Peyer's patch (tissue), 4 donors: ENCODE measurements around the gene DEFB118. TPM values are rescaled to one million over a fixed set of nuclear protein-coding genes. Genes with fewer than 3 reads are reported as not detected.

ENCODE experiments used
- DNase-seq, 3 donors: peaks; one replicate each; pipeline ENCODE4 v3.0.0-alpha.2; 2017 to 2019
- H3K27ac ChIP-seq, 4 donors: fragments of 200-600 bp; sonication (generic); one replicate each; pipeline ENCODE4 v1.5.1; 2016 to 2019
- H3K27me3 ChIP-seq, 2 donors: fragments of 200-600 bp; sonication (generic); one replicate each; pipeline ENCODE4 v1.5.1; 2019
- H3K36me3 ChIP-seq, 3 donors: fragments of 200-600 bp; sonication (generic); one replicate each; pipeline ENCODE4 v1.5.1; 2016 to 2019
- H3K4me1 ChIP-seq, 4 donors: fragments of 200-600 bp; sonication (generic); one replicate each; pipeline ENCODE4 v1.5.1; 2016 to 2019
- H3K4me3 ChIP-seq, 4 donors: fragments of 200-600 bp; sonication (generic); 1 replicate in 3 of 4; 2 replicates in 1 of 4; pipeline ENCODE4 v1.5.1; 2016 to 2019; ENCODE audit warnings: mild to moderate bottlenecking in 1 of 4
- H3K9me3 ChIP-seq, 4 donors: fragments of 200-600 bp; sonication (generic); one replicate each; pipeline ENCODE4 v1.5.1; 2016 to 2019; ENCODE audit warnings: mild to moderate bottlenecking in 1 of 4
- POLR2A ChIP-seq, 2 donors: fragments of 450-650 bp; IDR thresholded peaks; one replicate each; pipeline ENCODE4 v1.5.1; 2017; ENCODE audit warnings: antibody characterized with exemption in 2 of 2, mild to moderate bottlenecking in 2 of 2, moderate library complexity in 2 of 2
- total RNA-seq, 4 donors: library from RNA; depleted of rRNA; stranded (reverse); fragments of >200 nt; gene quantifications; one replicate each; pipeline ENCODE4 v1.1.0, GENCODE V29; 2016
- TF ChIP-seq, protein P1 (sequence below), 6 experiments: fragments of 450-650 bp in 4 of 6; fragments of 200-600 bp in 2 of 6; sonication (generic) in 1 of 6; IDR thresholded peaks; one replicate each; pipeline ENCODE4 v1.5.1; 2017 to 2019; ENCODE audit warnings: antibody characterized with exemption in 6 of 6, mild to moderate bottlenecking in 3 of 6, moderate library complexity in 1 of 6

The DEFB118 gene
- total RNA-seq, 4 donors from 2014 or later, result not detected

DNA sequence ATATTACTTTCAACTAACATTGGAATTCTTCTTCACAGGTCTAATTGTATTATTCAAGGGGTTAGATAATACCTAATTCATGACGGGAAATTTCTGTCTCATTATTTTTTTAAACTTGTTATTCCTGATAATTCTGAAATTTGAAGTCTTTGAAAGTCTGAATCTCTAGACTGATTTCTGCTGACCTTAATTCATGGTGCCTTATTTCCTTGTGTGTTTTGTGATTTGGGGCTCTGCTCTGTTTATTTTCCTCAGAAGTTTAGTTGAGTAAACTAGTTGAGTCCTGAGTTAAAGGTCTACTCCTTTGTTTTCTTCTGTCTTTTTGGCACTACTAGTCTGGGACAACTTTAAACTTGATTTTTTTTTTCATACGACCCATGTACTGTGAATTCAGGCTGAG lies 5.9 kb downstream of the DEFB118 start:
- H3K4me3 ChIP-seq, result no peak overlapping the region
- no peaks in the 10 kb centered on the region for H3K4me1 ChIP-seq

DNA sequence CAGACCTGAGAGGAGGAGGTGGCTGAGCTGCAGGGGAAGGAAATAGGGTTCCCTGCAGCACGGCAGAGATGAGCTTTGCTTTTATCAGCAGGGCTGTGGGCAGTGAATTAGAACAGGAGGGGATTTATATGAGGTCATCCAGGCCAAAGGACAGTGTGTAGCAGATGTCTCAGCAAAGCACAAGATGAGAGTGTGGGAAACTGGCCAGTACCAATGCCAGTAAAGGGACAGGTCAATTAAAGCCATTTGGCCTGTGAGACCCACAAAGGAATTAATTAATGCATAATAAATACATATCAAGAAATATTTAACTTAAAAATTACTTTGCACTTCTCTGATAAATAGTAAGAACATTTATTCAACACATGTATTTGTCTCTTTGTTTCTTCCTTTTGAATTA lies 22.1 kb downstream of the DEFB118 start, which contains the start of gene DEFB119:
Gene DEFB119 (minus strand): TSS at position 101 of the 400 bp plus-strand sequence. CDS start 107 bp downstream, outside the sequence.
- TF ChIP-seq POLR2A (IDR thresholded peaks at IDR 0.05), result no peak
- TF ChIP-seq, protein P1, sequence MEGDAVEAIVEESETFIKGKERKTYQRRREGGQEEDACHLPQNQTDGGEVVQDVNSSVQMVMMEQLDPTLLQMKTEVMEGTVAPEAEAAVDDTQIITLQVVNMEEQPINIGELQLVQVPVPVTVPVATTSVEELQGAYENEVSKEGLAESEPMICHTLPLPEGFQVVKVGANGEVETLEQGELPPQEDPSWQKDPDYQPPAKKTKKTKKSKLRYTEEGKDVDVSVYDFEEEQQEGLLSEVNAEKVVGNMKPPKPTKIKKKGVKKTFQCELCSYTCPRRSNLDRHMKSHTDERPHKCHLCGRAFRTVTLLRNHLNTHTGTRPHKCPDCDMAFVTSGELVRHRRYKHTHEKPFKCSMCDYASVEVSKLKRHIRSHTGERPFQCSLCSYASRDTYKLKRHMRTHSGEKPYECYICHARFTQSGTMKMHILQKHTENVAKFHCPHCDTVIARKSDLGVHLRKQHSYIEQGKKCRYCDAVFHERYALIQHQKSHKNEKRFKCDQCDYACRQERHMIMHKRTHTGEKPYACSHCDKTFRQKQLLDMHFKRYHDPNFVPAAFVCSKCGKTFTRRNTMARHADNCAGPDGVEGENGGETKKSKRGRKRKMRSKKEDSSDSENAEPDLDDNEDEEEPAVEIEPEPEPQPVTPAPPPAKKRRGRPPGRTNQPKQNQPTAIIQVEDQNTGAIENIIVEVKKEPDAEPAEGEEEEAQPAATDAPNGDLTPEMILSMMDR (IDR thresholded peaks at IDR 0.05), result no peak
- Histone ChIP-seq H3K9me3 (no peaks in the 10 kb centered on the region), H3K4me3 (no peak within 1 kb of the TSS), H3K27ac (no peak within 1 kb of the TSS), H3K36me3 (no peaks in the 10 kb centered on the region), H3K27me3 (no peaks in the 10 kb centered on the region), H3K4me1 (no peaks in the 10 kb centered on the region)
- DNase-seq, result no peak

More for the DNA sequence above, 5.9 kb downstream of the DEFB118 start:
- DNase-seq, result no peak
- Histone ChIP-seq H3K9me3 (no peaks in the 10 kb centered on the region), H3K27me3 (no peaks in the 10 kb centered on the region), H3K27ac (no peak overlapping the region), H3K36me3 (no peaks in the 10 kb centered on the region)
- TF ChIP-seq, protein P1 (IDR thresholded peaks at IDR 0.05), result no peak
- TF ChIP-seq POLR2A (IDR thresholded peaks at IDR 0.05), result no peak

DNA sequence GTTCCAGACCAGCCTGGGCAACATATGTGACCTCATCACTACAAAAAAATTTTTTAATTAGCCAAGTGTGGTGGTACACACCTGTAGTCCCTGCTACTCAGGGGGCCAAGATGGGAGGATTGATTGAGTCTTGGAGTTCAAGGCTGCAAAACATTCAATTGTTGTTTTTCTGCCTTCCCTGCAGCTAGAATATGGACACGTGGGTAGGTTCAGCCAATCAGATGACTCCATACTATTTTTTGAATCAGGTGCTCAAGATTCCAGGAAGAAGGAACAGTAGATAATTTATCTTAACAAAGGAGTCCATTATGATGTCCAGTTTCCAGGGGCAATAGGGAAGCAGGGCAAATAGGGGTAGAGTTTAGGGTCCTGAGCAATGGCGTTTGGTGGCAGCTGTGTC lies 24.4 kb downstream of the DEFB118 start:
- H3K36me3 ChIP-seq, result no peaks in the 10 kb centered on the region
- H3K4me3 ChIP-seq, result no peak overlapping the region
- no peaks in the 10 kb centered on the region for H3K4me1 ChIP-seq
- no peak overlapping the region for H3K27ac ChIP-seq
- no peaks in the 10 kb centered on the region for H3K9me3 ChIP-seq
- DNase-seq, result no peak
- TF ChIP-seq POLR2A (IDR thresholded peaks at IDR 0.05), result no peak
- TF ChIP-seq, protein P1 (IDR thresholded peaks at IDR 0.05), result no peak
- no peaks in the 10 kb centered on the region for H3K27me3 ChIP-seq

DNA sequence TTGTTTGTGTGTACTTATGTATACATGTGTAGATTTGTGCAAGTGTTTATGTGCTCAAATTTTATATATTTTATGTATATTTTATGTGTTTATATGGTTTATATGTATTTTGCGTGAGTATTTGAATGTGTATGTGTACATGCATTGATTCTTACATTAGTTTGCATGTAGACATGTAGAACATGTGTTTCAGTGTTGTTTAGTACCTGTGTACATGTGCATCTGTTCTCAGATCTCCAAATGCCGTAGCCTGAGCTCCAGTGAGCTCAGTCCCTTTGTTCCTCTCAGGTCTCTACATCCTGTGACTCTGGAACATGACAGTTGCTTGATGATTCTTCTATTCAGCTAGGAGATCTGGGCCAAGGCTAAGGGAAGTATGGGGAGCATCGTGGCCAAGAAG lies 26.5 kb downstream of the DEFB118 start:
- no peak for TF ChIP-seq POLR2A (IDR thresholded peaks at IDR 0.05)
- TF ChIP-seq, protein P1 (IDR thresholded peaks at IDR 0.05), result no peak
- H3K4me1 ChIP-seq, result no peaks in the 10 kb centered on the region
- no peaks in the 10 kb centered on the region for H3K36me3 ChIP-seq
- DNase-seq, result no peak
- H3K27ac ChIP-seq, result no peak overlapping the region
- H3K9me3 ChIP-seq, result no peaks in the 10 kb centered on the region
- no peak overlapping the region for H3K4me3 ChIP-seq
- no peaks in the 10 kb centered on the region for H3K27me3 ChIP-seq

DNA sequence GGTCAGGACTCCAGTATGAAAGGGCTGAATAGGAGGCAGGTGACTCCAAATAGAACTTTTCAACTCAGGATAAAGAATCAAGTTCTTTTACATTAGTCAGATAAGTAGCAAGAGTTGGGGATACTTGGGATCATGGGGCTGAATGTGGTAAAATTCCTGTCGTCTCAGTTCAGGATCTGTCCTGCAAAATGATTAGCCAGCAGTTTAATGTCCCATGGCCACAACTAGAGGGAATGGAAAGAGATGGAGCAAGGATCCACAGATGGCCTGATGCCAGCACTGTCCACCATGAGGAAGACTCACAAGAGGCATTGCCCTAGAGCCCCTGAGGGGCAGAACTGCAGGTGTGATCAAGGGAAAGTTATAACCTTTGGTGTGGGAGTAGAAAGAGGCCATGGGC lies 35.5 kb downstream of the DEFB118 start:
- no peak overlapping the region for H3K27ac ChIP-seq
- H3K4me3 ChIP-seq, result no peak overlapping the region
- no peaks in the 10 kb centered on the region for H3K36me3 ChIP-seq
- no peak for DNase-seq
- H3K27me3 ChIP-seq, result no peaks in the 10 kb centered on the region
- no peak for TF ChIP-seq POLR2A (IDR thresholded peaks at IDR 0.05)
- TF ChIP-seq, protein P1 (IDR thresholded peaks at IDR 0.05), result no peak
- no peaks in the 10 kb centered on the region for H3K4me1 ChIP-seq
- H3K9me3 ChIP-seq, result no peaks in the 10 kb centered on the region

DNA sequence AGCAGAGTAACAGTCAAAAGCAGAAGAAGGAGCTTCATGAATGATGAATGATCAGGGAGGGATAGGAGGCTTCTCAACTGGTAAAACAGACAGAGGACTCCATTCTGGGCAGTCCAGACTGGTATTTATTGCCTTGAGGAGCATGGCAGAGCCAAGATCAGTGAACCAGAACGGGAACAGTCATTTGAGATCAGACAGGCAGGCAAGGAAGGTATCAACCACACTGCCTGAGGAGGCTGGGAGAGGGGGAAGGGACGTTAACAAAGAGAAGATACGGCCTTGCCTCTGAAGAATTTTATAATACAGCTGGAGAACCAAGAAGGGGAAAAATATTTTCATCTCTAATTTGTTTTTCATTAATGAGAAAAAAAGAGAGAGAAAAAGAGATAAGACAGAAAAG lies 37.7 kb downstream of the DEFB118 start, which contains the start of gene DEFB121:
Gene DEFB121 (minus strand): TSS at position 101 of the 400 bp plus-strand sequence. CDS start 63 bp downstream, at position 38.
- Histone ChIP-seq H3K4me1 (no peaks in the 10 kb centered on the region), H3K36me3 (no peaks in the 10 kb centered on the region), H3K27ac (no peak within 1 kb of the TSS), H3K9me3 (no peaks in the 10 kb centered on the region), H3K4me3 (no peak within 1 kb of the TSS), H3K27me3 (no peaks in the 10 kb centered on the region)
- no peak for DNase-seq
- no peak for TF ChIP-seq POLR2A (IDR thresholded peaks at IDR 0.05)
- TF ChIP-seq, protein P1 (IDR thresholded peaks at IDR 0.05), result no peak
